ENCODE data around the gene KAZN.

DNA sequence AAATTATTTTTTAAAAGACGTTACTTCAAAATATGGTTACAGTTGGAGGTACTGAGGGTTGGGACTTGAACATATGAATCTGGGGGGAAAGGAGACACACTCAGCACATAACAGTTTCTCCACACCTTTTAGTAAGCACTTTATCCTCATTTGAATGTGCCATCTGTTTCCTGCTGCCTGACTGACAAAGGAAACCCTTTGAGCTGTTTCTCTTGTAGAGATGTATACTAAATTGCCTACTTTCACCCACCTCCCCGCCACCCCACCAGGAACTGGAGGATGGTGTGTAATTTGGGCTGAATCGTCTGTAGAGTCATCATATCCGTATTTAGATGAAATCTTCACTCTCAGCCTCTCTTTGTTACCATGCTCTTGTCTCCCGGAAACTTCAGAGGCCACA, 108.1 kb downstream of the KAZN start:
- no peak for TF ChIP-seq POLR2A (IDR thresholded peaks at IDR 0.05)
- TF ChIP-seq, protein P1, sequence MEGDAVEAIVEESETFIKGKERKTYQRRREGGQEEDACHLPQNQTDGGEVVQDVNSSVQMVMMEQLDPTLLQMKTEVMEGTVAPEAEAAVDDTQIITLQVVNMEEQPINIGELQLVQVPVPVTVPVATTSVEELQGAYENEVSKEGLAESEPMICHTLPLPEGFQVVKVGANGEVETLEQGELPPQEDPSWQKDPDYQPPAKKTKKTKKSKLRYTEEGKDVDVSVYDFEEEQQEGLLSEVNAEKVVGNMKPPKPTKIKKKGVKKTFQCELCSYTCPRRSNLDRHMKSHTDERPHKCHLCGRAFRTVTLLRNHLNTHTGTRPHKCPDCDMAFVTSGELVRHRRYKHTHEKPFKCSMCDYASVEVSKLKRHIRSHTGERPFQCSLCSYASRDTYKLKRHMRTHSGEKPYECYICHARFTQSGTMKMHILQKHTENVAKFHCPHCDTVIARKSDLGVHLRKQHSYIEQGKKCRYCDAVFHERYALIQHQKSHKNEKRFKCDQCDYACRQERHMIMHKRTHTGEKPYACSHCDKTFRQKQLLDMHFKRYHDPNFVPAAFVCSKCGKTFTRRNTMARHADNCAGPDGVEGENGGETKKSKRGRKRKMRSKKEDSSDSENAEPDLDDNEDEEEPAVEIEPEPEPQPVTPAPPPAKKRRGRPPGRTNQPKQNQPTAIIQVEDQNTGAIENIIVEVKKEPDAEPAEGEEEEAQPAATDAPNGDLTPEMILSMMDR (IDR thresholded peaks at IDR 0.05) = no peak
